Mesendoderm (in vitro differentiated cells): ENCODE results near the gene SNTB2.

Experiments used
- DNase-seq: peaks from one replicate; pipeline ENCODE4 v3.0.0; 2013
- H2AK5ac ChIP-seq: 2 replicates; pipeline ENCODE4 v1.6.1; 2013; ENCODE audit warnings: low read length, inconsistent platforms
- H2BK120ac ChIP-seq: 2 replicates; pipeline ENCODE4 v1.6.1; 2013; ENCODE audit warnings: low read depth, mild to moderate bottlenecking, low read length, moderate library complexity, mixed read lengths
- H2BK15ac ChIP-seq: replicated peaks from 2 replicates; pipeline ENCODE4 v1.6.1; 2013; ENCODE audit warnings: low read depth, mild to moderate bottlenecking, moderate library complexity
- H2BK5ac ChIP-seq: 2 replicates; pipeline ENCODE4 v1.6.1; 2013; ENCODE audit warnings: low read length, inconsistent platforms
- H3K18ac ChIP-seq: 2 replicates; pipeline ENCODE4 v1.6.1; 2013; ENCODE audit warnings: mild to moderate bottlenecking, low read length, mixed read lengths
- H3K23ac ChIP-seq: one replicate; pipeline ENCODE4 v1.6.1; 2013; ENCODE audit warnings: low read length
- H3K27ac ChIP-seq: 2 replicates; pipeline ENCODE4 v1.5.1; 2013; ENCODE audit warnings: low read depth, mild to moderate bottlenecking, inconsistent platforms, low read length, moderate library complexity
- H3K27me3 ChIP-seq: 2 replicates; pipeline ENCODE4 v1.6.1; 2013; ENCODE audit warnings: low read length, control low read depth, mild to moderate bottlenecking, inconsistent platforms; ENCODE audit not compliant: insufficient read depth, poor library complexity
- H3K36me3 ChIP-seq: 2 replicates; pipeline ENCODE4 v1.6.1; 2013; ENCODE audit warnings: low read length, inconsistent platforms; ENCODE audit not compliant: control insufficient read depth, insufficient read depth
- H3K4ac ChIP-seq: one replicate; pipeline ENCODE4 v1.6.1; 2013; ENCODE audit warnings: low read depth, mild to moderate bottlenecking, low read length, moderate library complexity
- H3K4me1 ChIP-seq: 2 replicates; pipeline ENCODE4 v1.6.1; 2013; ENCODE audit warnings: low read depth, low read length, inconsistent platforms; ENCODE audit not compliant: control insufficient read depth
- H3K4me2 ChIP-seq: 2 replicates; pipeline ENCODE4 v1.6.1; 2013; ENCODE audit warnings: low read length
- H3K4me3 ChIP-seq: 2 replicates; pipeline ENCODE4 v1.5.1; 2013; ENCODE audit warnings: mild to moderate bottlenecking, low read length
- H3K56ac ChIP-seq: one replicate; pipeline ENCODE4 v1.6.1; 2013; ENCODE audit warnings: low read length
- H3K79me1 ChIP-seq: 2 replicates; pipeline ENCODE4 v1.6.1; 2013; ENCODE audit warnings: low read length, inconsistent platforms
- H3K79me2 ChIP-seq: 2 replicates; pipeline ENCODE4 v1.6.1; 2013; ENCODE audit warnings: mild to moderate bottlenecking, low read length; ENCODE audit not compliant: control insufficient read depth, insufficient read depth
- H3K9ac ChIP-seq: 2 replicates; pipeline ENCODE4 v1.6.1; 2013; ENCODE audit warnings: low read length, inconsistent platforms
- H4K5ac ChIP-seq: one replicate; pipeline ENCODE4 v1.6.1; 2013; ENCODE audit warnings: low read length
- H4K8ac ChIP-seq: one replicate; pipeline ENCODE4 v1.6.1; 2013; ENCODE audit warnings: low read depth, mild to moderate bottlenecking, control low read depth, low read length, moderate library complexity
- WGBS: extraction: QIAGEN DNeasy Blood & Tissue Kit; methylation state at CpG from one replicate; pipeline ENCODE4 v1.1.7; 2013; ENCODE audit warnings: low lambda C conversion rate, missing lambda C conversion rate; ENCODE audit not compliant: insufficient coverage; ENCODE audit errors: extremely low coverage; 5-methylcytosine and 5-hydroxymethylcytosine counted together

The SNTB2 gene

GRCh38 chr16:69326172-69326873 is 139.4 kb downstream of the SNTB2 start:
- Histone ChIP-seq H2BK5ac (no peak overlapping the region), H4K5ac (no peak overlapping the region), H3K4me2 (peak overlapping the region; percentile 15), H3K79me1 (peaks cover 19% of the 10 kb centered on the region), H4K8ac (no peak overlapping the region), H3K4me1 (peaks cover 7% of the 10 kb centered on the region), H3K18ac (no peak overlapping the region), H3K27ac (no peak overlapping the region), H2AK5ac (no peak overlapping the region), H2BK15ac (no peak overlapping the region), H3K36me3 (peaks cover 16% of the 10 kb centered on the region), H3K4ac (no peak overlapping the region), H3K4me3 (no peak overlapping the region), H3K23ac (no peak overlapping the region), H3K27me3 (no peaks in the 10 kb centered on the region), H3K56ac (no peak overlapping the region), H2BK120ac (no peak overlapping the region), H3K9ac (peak overlapping the region; percentile 10), H3K79me2 (peaks cover 48% of the 10 kb centered on the region)
- no CpG with 5 or more reads among the region's 7 CpGs for WGBS
- DNase-seq, result no peak

- H3K9ac ChIP-seq, result no peak overlapping the region
- WGBS, result no CpG with 5 or more reads among the region's 14 CpGs
- no peak overlapping the region for H3K4me2 ChIP-seq
- peak overlapping the region; percentile 1 for H3K56ac ChIP-seq
- DNase-seq, result no peak
- H2BK120ac ChIP-seq, result no peak overlapping the region
- peaks cover 9% of the 10 kb centered on the region for H3K36me3 ChIP-seq
- no peak overlapping the region for H3K27ac ChIP-seq
- peaks cover 7% of the 10 kb centered on the region for H3K4me1 ChIP-seq
- no peak overlapping the region for H2BK5ac ChIP-seq
- H3K79me2 ChIP-seq, result peaks cover 48% of the 10 kb centered on the region
- H3K23ac ChIP-seq, result no peak overlapping the region
- no peak overlapping the region for H3K4ac ChIP-seq
- H2BK15ac ChIP-seq, result no peak overlapping the region
- H4K5ac ChIP-seq, result no peak overlapping the region
- H3K18ac ChIP-seq, result no peak overlapping the region
- peaks cover 17% of the 10 kb centered on the region for H3K79me1 ChIP-seq
- no peak overlapping the region for H4K8ac ChIP-seq
- no peaks in the 10 kb centered on the region for H3K27me3 ChIP-seq
- no peak overlapping the region for H3K4me3 ChIP-seq
- H2AK5ac ChIP-seq, result no peak overlapping the region
Measured at GRCh38 chr16:69327585-69328310, 140.8 kb downstream of the SNTB2 start.

- Histone ChIP-seq H2AK5ac (no peak overlapping the region), H3K23ac (no peak overlapping the region), H4K8ac (no peak overlapping the region), H2BK5ac (no peak overlapping the region), H3K79me1 (peaks cover 13% of the 10 kb centered on the region), H3K4me2 (peak overlapping the region; percentile 60), H3K79me2 (peaks cover 46% of the 10 kb centered on the region), H3K4me3 (no peak overlapping the region), H3K9ac (peak overlapping the region; percentile 95), H3K36me3 (peaks cover 5% of the 10 kb centered on the region), H2BK15ac (no peak overlapping the region), H3K18ac (no peak overlapping the region), H3K4me1 (peaks cover 7% of the 10 kb centered on the region), H3K4ac (no peak overlapping the region), H3K56ac (peak overlapping the region; percentile 92), H2BK120ac (no peak overlapping the region), H3K27ac (no peak overlapping the region), H3K27me3 (no peaks in the 10 kb centered on the region), H4K5ac (no peak overlapping the region)
- DNase-seq, result no peak
- no CpG with 5 or more reads among the region's 10 CpGs for WGBS
Measured at GRCh38 chr16:69328854-69329316, 141.9 kb downstream of the SNTB2 start.

GRCh38 chr16:69329369-69330285 is 142.7 kb downstream of the SNTB2 start:
- Histone ChIP-seq H4K5ac (no peak overlapping the region), H3K18ac (peak overlapping the region; percentile 15), H2BK15ac (no peak overlapping the region), H3K79me1 (peaks cover 13% of the 10 kb centered on the region), H3K27ac (peak overlapping the region; percentile 73), H4K8ac (no peak overlapping the region), H3K4ac (peak overlapping the region; percentile 60), H3K56ac (peak overlapping the region; percentile 92), H2BK5ac (no peak overlapping the region), H3K9ac (peak overlapping the region; percentile 95), H3K36me3 (peaks cover 11% of the 10 kb centered on the region), H3K4me2 (peak overlapping the region; percentile 60), H3K4me3 (peak overlapping the region; percentile 88), H2BK120ac (no peak overlapping the region), H3K4me1 (peaks cover 7% of the 10 kb centered on the region), H3K23ac (peak overlapping the region; percentile 94), H3K27me3 (no peaks in the 10 kb centered on the region), H2AK5ac (no peak overlapping the region), H3K79me2 (peaks cover 43% of the 10 kb centered on the region)
- WGBS, result no CpG with 5 or more reads among the region's 77 CpGs
- peak; percentile 40 for DNase-seq

- H3K79me1 ChIP-seq, result peaks cover 13% of the 10 kb centered on the region
- H3K4me1 ChIP-seq, result peaks cover 7% of the 10 kb centered on the region
- peak within 1 kb of the TSS; percentile 96 for H4K8ac ChIP-seq
- H3K79me2 ChIP-seq, result peaks cover 39% of the 10 kb centered on the region
- H3K27me3 ChIP-seq, result no peaks in the 10 kb centered on the region
- H2BK5ac ChIP-seq, result peak within 1 kb of the TSS; percentile 76
- peak; percentile 97 for DNase-seq
- no peak within 1 kb of the TSS for H2BK120ac ChIP-seq
- H2AK5ac ChIP-seq, result no peak within 1 kb of the TSS
- H3K36me3 ChIP-seq, result peaks cover 17% of the 10 kb centered on the region
- no CpG with 5 or more reads among the region's 93 CpGs for WGBS
- H3K4me3 ChIP-seq, result peak within 1 kb of the TSS; percentile 88
- H3K56ac ChIP-seq, result peak within 1 kb of the TSS; percentile 95
- peak within 1 kb of the TSS; percentile 60 for H3K4ac ChIP-seq
- H3K27ac ChIP-seq, result peak within 1 kb of the TSS; percentile 96
- peak within 1 kb of the TSS; percentile 91 for H3K4me2 ChIP-seq
- peak within 1 kb of the TSS; percentile 85 for H3K18ac ChIP-seq
- H2BK15ac ChIP-seq, result no peak within 1 kb of the TSS
- H4K5ac ChIP-seq, result no peak within 1 kb of the TSS
- H3K9ac ChIP-seq, result peak within 1 kb of the TSS; percentile 95
- peak within 1 kb of the TSS; percentile 94 for H3K23ac ChIP-seq
Measured at GRCh38 chr16:69330286-69331109, 143.5 kb downstream of the SNTB2 start, which contains the start of gene PDF. PDF (minus strand) TSS chr16:69330588; CDS start chr16:69330570, 18 bp downstream.
